Measurements from ENCODE around the gene NDUFA11.

Gene NDUFA11

GRCh38 chr19:5903624-5904351 lies at the start of gene NDUFA11:
Gene NDUFA11, minus strand, starts transcription at chr19:5903790. Its CDS starts 82 bp downstream, at chr19:5903708.
- no peaks in the 10 kb centered on the region for H3K36me3 ChIP-seq (ENCODE audit: insufficient read depth, low read length)
- peak within 1 kb of the TSS; percentile 96 for H3K27ac ChIP-seq (ENCODE audit: low read depth, low read length)
- peak within 1 kb of the TSS; percentile 98 to 99 for H3K4me3 ChIP-seq (ENCODE audit: low read depth in 1 of 2, low read length in 2 of 2)
- no peaks in the 10 kb centered on the region for H3K9me3 ChIP-seq (ENCODE audit: low read length)
- no peaks in the 10 kb centered on the region for H3K27me3 ChIP-seq (ENCODE audit: control insufficient read depth in 1 of 2, insufficient read depth in 2 of 2, low read length in 2 of 2)
- H3K4me1 ChIP-seq (ENCODE audit: insufficient read depth, low read length): peaks cover 18% of the 10 kb centered on the region
- peak within 1 kb of the TSS; percentile 99 for H3K9ac ChIP-seq (ENCODE audit: low read length)

- Histone ChIP-seq H3K4me3 (ENCODE audit: low read depth in 1 of 2, low read length in 2 of 2) (no peak overlapping the region), H3K9me3 (ENCODE audit: low read length) (no peaks in the 10 kb centered on the region), H3K36me3 (ENCODE audit: insufficient read depth, low read length) (no peaks in the 10 kb centered on the region), H3K4me1 (ENCODE audit: insufficient read depth, low read length) (peaks cover 84% of the 10 kb centered on the region), H3K9ac (ENCODE audit: low read length) (peak overlapping the region; percentile 6), H3K27ac (ENCODE audit: low read depth, low read length) (peak overlapping the region; percentile 94), H3K27me3 (ENCODE audit: control insufficient read depth in 1 of 2, insufficient read depth in 2 of 2, low read length in 2 of 2) (no peaks in the 10 kb centered on the region)
Measured at GRCh38 chr19:5953030-5953589, 49.5 kb upstream of the NDUFA11 start.

GRCh38 chr19:5952193-5953029 lies 48.8 kb upstream of the NDUFA11 start:
- peaks cover 91% of the 10 kb centered on the region for H3K4me1 ChIP-seq (ENCODE audit: insufficient read depth, low read length)
- no peaks in the 10 kb centered on the region for H3K9me3 ChIP-seq (ENCODE audit: low read length)
- H3K36me3 ChIP-seq (ENCODE audit: insufficient read depth, low read length): no peaks in the 10 kb centered on the region
- peak overlapping the region; percentile 94 for H3K27ac ChIP-seq (ENCODE audit: low read depth, low read length)
- H3K4me3 ChIP-seq (ENCODE audit: low read depth in 1 of 2, low read length in 2 of 2): no peak overlapping the region
- peak overlapping the region; percentile 6 for H3K9ac ChIP-seq (ENCODE audit: low read length)
- no peaks in the 10 kb centered on the region for H3K27me3 ChIP-seq (ENCODE audit: control insufficient read depth in 1 of 2, insufficient read depth in 2 of 2, low read length in 2 of 2)

GRCh38 chr19:5951338-5951861 lies 47.8 kb upstream of the NDUFA11 start:
- H3K4me3 ChIP-seq (ENCODE audit: low read depth in 1 of 2, low read length in 2 of 2): peak overlapping the region; percentile 12
- no peaks in the 10 kb centered on the region for H3K9me3 ChIP-seq (ENCODE audit: low read length)
- H3K4me1 ChIP-seq (ENCODE audit: insufficient read depth, low read length): peaks cover 97% of the 10 kb centered on the region
- no peaks in the 10 kb centered on the region for H3K36me3 ChIP-seq (ENCODE audit: insufficient read depth, low read length)
- no peaks in the 10 kb centered on the region for H3K27me3 ChIP-seq (ENCODE audit: control insufficient read depth in 1 of 2, insufficient read depth in 2 of 2, low read length in 2 of 2)
- H3K27ac ChIP-seq (ENCODE audit: low read depth, low read length): no peak overlapping the region
- H3K9ac ChIP-seq (ENCODE audit: low read length): no peak overlapping the region

GRCh38 chr19:5950741-5951140 lies 47.2 kb upstream of the NDUFA11 start:
- H3K36me3 ChIP-seq (ENCODE audit: insufficient read depth, low read length): no peaks in the 10 kb centered on the region
- H3K9me3 ChIP-seq (ENCODE audit: low read length): no peaks in the 10 kb centered on the region
- H3K4me1 ChIP-seq (ENCODE audit: insufficient read depth, low read length): peaks cover 98% of the 10 kb centered on the region
- no peak overlapping the region for H3K9ac ChIP-seq (ENCODE audit: low read length)
- H3K27ac ChIP-seq (ENCODE audit: low read depth, low read length): no peak overlapping the region
- H3K4me3 ChIP-seq (ENCODE audit: low read depth in 1 of 2, low read length in 2 of 2): no peak overlapping the region
- H3K27me3 ChIP-seq (ENCODE audit: control insufficient read depth in 1 of 2, insufficient read depth in 2 of 2, low read length in 2 of 2): no peaks in the 10 kb centered on the region

GRCh38 chr19:5949792-5950305 lies 46.3 kb upstream of the NDUFA11 start:
- no peaks in the 10 kb centered on the region for H3K27me3 ChIP-seq (ENCODE audit: control insufficient read depth in 1 of 2, insufficient read depth in 2 of 2, low read length in 2 of 2)
- peak overlapping the region; percentile 87 for H3K27ac ChIP-seq (ENCODE audit: low read depth, low read length)
- H3K4me3 ChIP-seq (ENCODE audit: low read depth in 1 of 2, low read length in 2 of 2): peak overlapping the region; percentile 2 to 14
- no peaks in the 10 kb centered on the region for H3K9me3 ChIP-seq (ENCODE audit: low read length)
- no peaks in the 10 kb centered on the region for H3K36me3 ChIP-seq (ENCODE audit: insufficient read depth, low read length)
- H3K9ac ChIP-seq (ENCODE audit: low read length): no peak overlapping the region
- peaks cover 90% of the 10 kb centered on the region for H3K4me1 ChIP-seq (ENCODE audit: insufficient read depth, low read length)

GRCh38 chr19:5948752-5949564 lies 45.4 kb upstream of the NDUFA11 start:
- H3K27ac ChIP-seq (ENCODE audit: low read depth, low read length): peak overlapping the region; percentile 87

GRCh38 chr19:5947435-5947834 lies 43.8 kb upstream of the NDUFA11 start:
- H3K4me1 ChIP-seq (ENCODE audit: insufficient read depth, low read length): peaks cover 83% of the 10 kb centered on the region
- peak overlapping the region; percentile 87 for H3K27ac ChIP-seq (ENCODE audit: low read depth, low read length)
- no peaks in the 10 kb centered on the region for H3K27me3 ChIP-seq (ENCODE audit: control insufficient read depth in 1 of 2, insufficient read depth in 2 of 2, low read length in 2 of 2)
- H3K36me3 ChIP-seq (ENCODE audit: insufficient read depth, low read length): no peaks in the 10 kb centered on the region
- H3K9me3 ChIP-seq (ENCODE audit: low read length): no peaks in the 10 kb centered on the region
- no peak overlapping the region for H3K9ac ChIP-seq (ENCODE audit: low read length)
- peak overlapping the region in 1 of 2 donors; percentile 9 for H3K4me3 ChIP-seq (ENCODE audit: low read depth in 1 of 2, low read length in 2 of 2)

More at GRCh38 chr19:5948752-5949564, 45.4 kb upstream of the NDUFA11 start:
- Histone ChIP-seq H3K9ac (ENCODE audit: low read length) (no peak overlapping the region), H3K27me3 (ENCODE audit: control insufficient read depth in 1 of 2, insufficient read depth in 2 of 2, low read length in 2 of 2) (no peaks in the 10 kb centered on the region), H3K36me3 (ENCODE audit: insufficient read depth, low read length) (no peaks in the 10 kb centered on the region), H3K4me1 (ENCODE audit: insufficient read depth, low read length) (peaks cover 83% of the 10 kb centered on the region), H3K4me3 (ENCODE audit: low read depth in 1 of 2, low read length in 2 of 2) (peak overlapping the region; percentile 2 to 14), H3K9me3 (ENCODE audit: low read length) (no peaks in the 10 kb centered on the region)

- Histone ChIP-seq H3K4me1 (ENCODE audit: insufficient read depth, low read length) (peaks cover 60% of the 10 kb centered on the region), H3K9me3 (ENCODE audit: low read length) (no peaks in the 10 kb centered on the region), H3K27me3 (ENCODE audit: control insufficient read depth in 1 of 2, insufficient read depth in 2 of 2, low read length in 2 of 2) (no peaks in the 10 kb centered on the region), H3K36me3 (ENCODE audit: insufficient read depth, low read length) (peaks cover 25% of the 10 kb centered on the region), H3K27ac (ENCODE audit: low read depth, low read length) (peak overlapping the region; percentile 75), H3K9ac (ENCODE audit: low read length) (no peak overlapping the region), H3K4me3 (ENCODE audit: low read depth in 1 of 2, low read length in 2 of 2) (no peak overlapping the region)
Measured at GRCh38 chr19:5943623-5944022, 40.0 kb upstream of the NDUFA11 start.

GRCh38 chr19:5943045-5943444 lies 39.5 kb upstream of the NDUFA11 start:
- Histone ChIP-seq H3K4me1 (ENCODE audit: insufficient read depth, low read length) (peaks cover 57% of the 10 kb centered on the region), H3K9ac (ENCODE audit: low read length) (no peak overlapping the region), H3K4me3 (ENCODE audit: low read depth in 1 of 2, low read length in 2 of 2) (no peak overlapping the region), H3K27ac (ENCODE audit: low read depth, low read length) (peak overlapping the region; percentile 75), H3K9me3 (ENCODE audit: low read length) (no peaks in the 10 kb centered on the region), H3K36me3 (ENCODE audit: insufficient read depth, low read length) (peaks cover 25% of the 10 kb centered on the region), H3K27me3 (ENCODE audit: control insufficient read depth in 1 of 2, insufficient read depth in 2 of 2, low read length in 2 of 2) (no peaks in the 10 kb centered on the region)

All from muscle layer of colon (tissue), 2 donors.